GM13977 (cell line): Measurements from ENCODE around the gene SENP6.
"Not testable (repeated sequence)": the region's sequence is repeated elsewhere in the genome, so short reads cannot be mapped to it uniquely, and the experiment has no call there.

Experiments used
- DNase-seq: peaks from one replicate; pipeline ENCODE4 v3.0.0; 2012; ENCODE audit warnings: low spot score
- CTCF ChIP-seq: IDR thresholded peaks from 2 replicates; pipeline ENCODE4 v1.5.1; 2012; ENCODE audit warnings: mild to moderate bottlenecking, control low read depth; ENCODE audit not compliant: insufficient read depth; ENCODE audit errors: extremely low read depth, missing control alignments
- in situ Hi-C: fragments of 300-500 bp; cut with MboI; formaldehyde crosslinking; loops from one replicate; pipeline ENCODE4 v1.12.0; 2022; ENCODE audit warnings: low sequenced_read_pairs, low pct_unique_long_range_greater_than_20kb, mixed read lengths, inconsistent platforms; ENCODE audit not compliant: unreplicated experiment

The SENP6 gene

GRCh38 chr6:75727206-75727605, 125.5 kb downstream of the SENP6 start:
- TF ChIP-seq CTCF = no peak
- in situ Hi-C loops = no loop called here
- DNase-seq = no peak

- DNase-seq, in situ Hi-C loops: not testable (repeated sequence)
Observed at GRCh38 chr6:75731029-75731428, 129.3 kb downstream of the SENP6 start.

GRCh38 chr6:75735491-75736186, 134.0 kb downstream of the SENP6 start:
- DNase-seq = no peak
- no peak for TF ChIP-seq CTCF
- in situ Hi-C loops = no loop called here

- no peak for DNase-seq
- in situ Hi-C loops = no loop called here
Observed at GRCh38 chr6:75743971-75744370, 142.3 kb downstream of the SENP6 start.

GRCh38 chr6:75745404-75745803, 143.7 kb downstream of the SENP6 start:
- no peak for TF ChIP-seq CTCF
- DNase-seq = no peak
- in situ Hi-C loops = no loop called here

More at GRCh38 chr6:75743971-75744370, 142.3 kb downstream of the SENP6 start:
- TF ChIP-seq CTCF = no peak

GRCh38 chr6:75746221-75746620, 144.5 kb downstream of the SENP6 start:
- in situ Hi-C loops = no loop called here
- no peak for TF ChIP-seq CTCF
- DNase-seq = no peak

- DNase-seq = no peak
- in situ Hi-C loops = no loop called here
- no peak for TF ChIP-seq CTCF
Observed at GRCh38 chr6:75747152-75747992, 145.7 kb downstream of the SENP6 start.
